ENCODE measurements around the gene TOX2. TPM values are rescaled to one million over a fixed set of nuclear protein-coding genes. Genes with fewer than 3 reads are reported as not detected.

TOX2 gene
- total RNA-seq, 2 donors from 2014 or later: 17.5 to 42.8 TPM

GRCh38 chr20:44115181-44115580 is 200.5 kb downstream of the TOX2 start:
- H3K4me3 Mint-ChIP-seq: no peak overlapping the region
- no peak overlapping the region for H3K27ac Mint-ChIP-seq
- DNase-seq: no peak
- peaks cover 31% of the 10 kb centered on the region for H3K27me3 Mint-ChIP-seq (ENCODE audit: low read depth)
- ATAC-seq (replicated peaks in 1 of 2): no peak
- peaks cover 6% of the 10 kb centered on the region for H3K4me1 Mint-ChIP-seq (ENCODE audit: low read depth)
- no peaks in the 10 kb centered on the region for H3K36me3 Mint-ChIP-seq (ENCODE audit: insufficient read depth in 2 of 2)
- H3K9me3 Mint-ChIP-seq: no peaks in the 10 kb centered on the region

GRCh38 chr20:44115762-44116644 is 201.4 kb downstream of the TOX2 start:
- H3K36me3 Mint-ChIP-seq (ENCODE audit: insufficient read depth in 2 of 2): no peaks in the 10 kb centered on the region
- DNase-seq: no peak
- peak overlapping the region; percentile 5 to 29 for H3K4me3 Mint-ChIP-seq
- no peak overlapping the region for H3K27ac Mint-ChIP-seq
- ATAC-seq (replicated peaks in 1 of 2): peak; percentile 21 to 24
- H3K27me3 Mint-ChIP-seq (ENCODE audit: low read depth): peaks cover 39% of the 10 kb centered on the region
- no peaks in the 10 kb centered on the region for H3K9me3 Mint-ChIP-seq
- H3K4me1 Mint-ChIP-seq (ENCODE audit: low read depth): peaks cover 6% of the 10 kb centered on the region

- Mint-ChIP-seq H3K27ac (no peak overlapping the region), H3K4me3 (no peak overlapping the region), H3K27me3 (ENCODE audit: low read depth) (peaks cover 45% of the 10 kb centered on the region), H3K36me3 (ENCODE audit: insufficient read depth in 2 of 2) (no peaks in the 10 kb centered on the region), H3K9me3 (no peaks in the 10 kb centered on the region), H3K4me1 (ENCODE audit: low read depth) (peaks cover 6% of the 10 kb centered on the region)
- ATAC-seq (replicated peaks in 1 of 2) (no peak), DNase-seq (no peak)
These were observed 202.9 kb downstream of the TOX2 start for GRCh38 chr20:44117296-44118184.

GRCh38 chr20:44118185-44119033 is 203.8 kb downstream of the TOX2 start:
- Mint-ChIP-seq H3K4me1 (ENCODE audit: low read depth) (peaks cover 6% of the 10 kb centered on the region), H3K27ac (no peak overlapping the region), H3K36me3 (ENCODE audit: insufficient read depth in 2 of 2) (no peaks in the 10 kb centered on the region), H3K9me3 (no peaks in the 10 kb centered on the region), H3K27me3 (ENCODE audit: low read depth) (peaks cover 54% of the 10 kb centered on the region), H3K4me3 (no peak overlapping the region)
- ATAC-seq (replicated peaks in 1 of 2) (no peak), DNase-seq (no peak)

Other genes starting within 250 kb of the TOX2 start
- 10 to 100 TPM; 76.9 to 87.7 TPM for gene MYBL2, start 247.7 kb upstream of the TOX2 start, total RNA-seq
- not detected for gene GTSF1L, start 187.8 kb upstream of the TOX2 start, total RNA-seq

Measured in activated T-cell treated with anti-CD3 and anti-CD28 coated beads, Interleukin-2, amount 50 U/mL, for 72 hours (primary cell).